ENCODE measurements around the gene RASGRP4.

The RASGRP4 gene

DNA sequence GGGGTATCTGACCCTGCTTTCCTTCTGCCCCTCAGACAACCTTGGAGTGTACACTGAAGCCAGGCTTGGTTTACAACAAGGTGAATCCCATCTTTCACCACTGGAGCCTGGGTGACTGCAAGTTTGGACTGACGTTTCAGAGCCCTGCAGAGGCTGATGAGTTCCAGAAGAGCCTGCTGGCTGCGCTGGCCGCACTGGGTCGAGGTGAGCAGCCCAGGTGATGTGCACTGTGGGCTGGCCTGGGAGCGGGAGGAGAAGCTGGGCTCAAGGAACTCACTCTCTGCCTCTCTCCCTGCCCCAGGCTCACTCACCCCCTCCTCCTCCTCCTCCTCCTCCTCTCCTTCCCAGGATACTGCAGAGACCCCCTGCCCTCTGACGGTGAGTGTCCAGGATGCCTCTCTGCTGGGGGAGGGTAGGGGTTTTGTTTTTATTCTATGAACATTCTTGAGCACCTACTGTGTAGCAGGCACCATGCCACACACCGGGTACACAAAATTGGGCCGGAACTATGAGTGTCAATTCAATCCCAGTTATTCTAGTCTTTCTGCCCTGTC is 34.0 kb downstream of the RASGRP4 start:
- no peak for DNase-seq (ENCODE audit: low read depth in 4 of 4, low spot score in 1 of 4)

DNA sequence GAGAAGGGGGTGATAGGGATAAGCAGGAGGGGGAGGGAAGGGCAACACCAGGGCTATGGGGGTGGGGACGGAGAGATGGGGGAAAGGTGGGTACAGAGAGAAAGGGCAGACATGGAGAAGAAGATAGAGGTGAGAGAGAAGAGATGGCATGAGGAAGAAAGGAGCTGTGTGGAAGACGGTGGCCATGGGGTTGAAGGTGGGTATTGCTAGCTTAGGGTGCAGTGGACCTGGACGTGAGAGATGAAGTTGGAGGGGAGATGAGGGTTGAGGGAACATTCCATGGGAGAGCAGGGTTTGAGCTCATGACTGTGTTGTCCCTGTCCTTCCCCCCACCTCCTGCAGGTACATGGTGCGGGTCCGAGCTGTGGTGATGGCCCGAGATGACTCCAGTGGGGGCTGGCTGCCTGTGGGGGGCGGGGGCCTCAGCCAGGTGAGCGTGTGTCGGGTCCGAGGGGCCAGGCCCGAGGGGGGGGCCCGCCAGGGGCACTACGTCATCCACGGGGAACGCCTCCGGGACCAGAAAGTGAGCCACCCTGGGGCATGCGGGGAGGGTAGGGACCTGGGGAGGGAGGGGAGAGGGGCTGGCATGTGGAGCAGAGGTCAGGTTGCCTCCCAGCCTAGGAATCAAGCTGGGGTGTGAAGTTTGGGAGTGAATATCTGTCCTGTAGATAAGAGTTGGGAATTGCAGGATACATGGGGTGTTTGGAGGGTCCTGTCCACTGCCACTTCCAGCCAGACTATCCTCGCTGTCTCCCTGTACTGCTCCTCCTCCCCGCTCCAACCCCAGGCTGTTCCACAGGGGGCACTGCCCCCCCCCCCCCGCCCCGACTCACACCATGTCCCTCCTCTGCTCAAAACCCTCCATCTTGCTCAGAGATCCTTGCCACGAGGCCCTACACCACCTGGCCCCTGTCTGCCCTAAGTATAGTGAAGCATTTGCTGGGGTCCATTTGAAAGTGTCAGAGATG is 35.8 kb downstream of the RASGRP4 start:
- DNase-seq (ENCODE audit: low read depth in 4 of 4, low spot score in 1 of 4), result no peak

DNA sequence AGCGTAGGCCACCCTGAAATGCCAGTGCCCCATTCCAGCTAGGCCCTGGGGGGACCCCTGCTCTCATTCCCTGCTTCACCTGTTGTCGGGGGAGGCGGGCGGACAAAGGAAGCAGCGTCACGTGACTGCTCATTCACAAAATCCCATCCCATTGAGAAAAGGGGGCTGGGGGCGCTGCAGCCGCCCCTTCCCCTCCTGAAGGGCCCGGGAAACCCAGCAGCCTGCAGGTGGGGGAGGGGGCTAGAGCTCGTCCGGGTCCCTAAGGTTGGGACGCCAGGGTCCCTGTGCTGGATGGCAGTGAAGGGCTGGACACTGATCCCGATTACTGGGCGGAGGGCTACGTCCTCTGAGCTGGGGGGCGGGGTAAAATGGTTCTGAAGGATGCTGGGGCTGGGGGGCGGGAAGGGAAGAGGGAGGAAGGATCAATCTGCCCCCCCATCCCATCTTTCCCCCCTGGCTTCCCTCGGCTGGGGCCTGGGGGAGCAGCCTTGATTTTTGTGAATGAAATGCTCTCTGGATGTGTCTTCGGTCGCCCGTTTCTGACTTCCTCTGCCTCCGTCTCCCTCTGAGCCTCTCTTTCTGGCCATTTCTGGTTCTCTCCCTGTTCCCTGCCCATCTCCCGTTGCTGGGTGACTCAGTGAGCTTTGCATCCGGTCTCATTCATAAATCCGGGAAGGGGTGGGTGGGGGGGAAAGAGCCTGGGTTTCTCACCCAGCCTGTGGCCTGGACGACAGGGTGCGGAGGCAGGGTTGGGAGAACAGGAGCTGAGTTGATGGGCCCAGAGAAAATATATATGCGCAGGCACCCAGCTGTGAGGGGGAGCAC is 36.7 kb downstream of the RASGRP4 start:
- no peak for DNase-seq (ENCODE audit: low read depth in 4 of 4, low spot score in 1 of 4)

DNA sequence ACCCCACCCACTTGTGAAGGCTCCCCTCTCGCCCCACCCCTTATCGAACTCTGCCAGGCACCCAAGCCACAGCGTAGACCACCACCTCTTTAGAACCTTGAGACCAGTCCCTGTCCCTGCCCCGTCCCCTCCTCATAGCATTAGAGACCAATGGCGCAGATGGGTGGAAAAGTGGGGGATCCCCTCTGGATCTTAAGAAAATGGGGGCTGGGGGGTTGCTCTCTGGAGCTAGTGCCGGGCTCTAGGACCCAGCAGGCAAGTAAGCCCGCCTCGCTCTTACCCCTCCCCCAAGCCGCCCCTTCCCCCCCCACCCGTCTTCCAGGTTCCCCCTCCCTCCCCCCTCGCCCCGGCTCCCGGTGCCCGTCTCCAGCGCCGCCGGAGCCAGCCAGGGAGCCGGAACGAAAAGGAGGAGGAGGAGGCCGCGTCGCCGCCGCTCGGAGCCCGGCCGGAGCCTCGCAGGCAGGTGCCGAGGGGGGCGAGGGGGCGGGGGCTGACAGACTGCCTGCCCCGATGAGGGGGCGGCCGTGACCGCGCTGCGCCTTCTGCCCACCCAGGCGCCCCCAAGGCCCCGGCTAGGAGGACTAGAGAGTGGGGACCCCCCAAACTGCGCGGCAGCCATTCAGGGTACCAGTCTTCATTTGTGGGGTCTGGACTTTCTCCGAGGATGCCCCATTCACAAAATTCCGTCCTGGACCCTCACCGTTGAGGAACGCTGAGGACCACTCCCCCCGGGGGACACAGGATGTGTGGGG is 37.5 kb downstream of the RASGRP4 start, which contains the start of gene SPRED3:
Gene SPRED3 (plus strand): TSS at position 349 of the 752 bp plus-strand sequence. CDS start 1,606 bp downstream, outside the sequence.
- DNase-seq (ENCODE audit: low read depth in 4 of 4, low spot score in 1 of 4), result no peak

DNA sequence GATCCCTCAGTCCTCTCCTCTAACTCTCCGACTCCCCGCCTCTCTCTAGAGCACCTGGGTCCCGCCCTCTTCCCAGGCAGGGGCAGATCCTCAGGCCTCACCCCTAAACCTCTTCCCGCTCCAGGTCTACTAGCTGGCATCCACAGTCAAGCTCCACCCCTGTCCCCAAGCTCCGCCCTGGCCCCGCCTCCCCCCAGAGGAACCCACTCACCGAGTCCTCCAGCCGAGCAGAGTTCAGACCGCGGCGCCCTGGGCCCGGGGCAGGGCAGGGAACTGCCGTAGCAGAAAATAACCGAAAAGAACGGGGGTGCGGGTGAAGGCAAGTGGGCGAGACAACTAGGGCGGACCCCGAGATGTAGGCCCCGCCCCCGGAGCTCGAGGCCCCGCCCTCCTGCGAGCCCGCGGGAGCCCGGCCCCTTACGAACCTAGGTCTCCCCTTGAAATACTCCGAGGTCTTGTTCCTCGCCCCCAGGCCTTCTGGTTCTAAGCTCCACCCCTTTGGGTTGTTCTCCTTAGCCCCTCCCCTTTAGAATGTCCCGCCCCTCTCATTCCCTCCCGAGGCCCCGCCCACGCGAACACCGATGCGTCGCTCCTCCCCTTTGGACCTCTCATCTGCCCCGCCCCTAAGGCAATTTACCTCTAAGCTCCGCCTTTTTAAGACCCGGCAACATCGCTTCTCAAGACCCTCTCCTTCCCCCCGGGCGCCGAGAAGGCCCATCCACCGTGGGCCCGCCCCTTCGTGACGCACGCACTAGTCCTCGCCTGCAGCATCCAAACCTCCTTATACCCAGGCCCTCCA is 38.3 kb downstream of the RASGRP4 start, which contains the start of gene GGN:
Gene GGN (minus strand): TSS at position 485 of the 799 bp plus-strand sequence. CDS start 773 bp downstream, outside the sequence.
- peak; percentile 65 to 71 (median 68) for DNase-seq (ENCODE audit: low read depth in 4 of 4, low spot score in 1 of 4)

DNA sequence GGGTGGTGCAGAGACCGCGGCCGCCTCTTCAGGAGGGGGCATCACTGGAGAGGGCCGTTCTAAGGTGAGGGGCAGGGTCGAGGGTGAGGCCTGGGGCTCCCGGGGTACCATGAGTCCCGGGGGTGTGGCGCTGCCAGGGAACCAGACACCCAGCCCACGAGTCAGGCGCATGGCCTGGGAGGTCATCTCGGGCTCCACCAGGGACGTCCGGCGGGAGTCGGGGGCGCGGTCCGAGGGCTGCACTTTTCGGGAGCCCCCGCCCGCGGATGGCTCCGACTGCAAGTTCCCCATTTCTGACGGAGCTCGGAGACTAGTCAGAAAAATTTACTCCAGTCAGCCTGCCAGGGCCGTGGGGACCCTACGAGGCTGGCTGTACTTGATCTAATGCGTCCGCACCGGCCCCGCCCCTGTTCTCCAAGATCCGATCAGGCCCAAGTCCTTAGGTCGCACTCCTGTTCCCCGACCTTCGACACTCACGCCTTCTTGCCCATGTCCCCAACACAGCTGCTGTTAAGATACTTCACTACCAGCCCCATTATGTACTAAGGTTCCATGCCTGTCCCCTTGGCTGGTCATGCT is 39.0 kb downstream of the RASGRP4 start:
- DNase-seq (ENCODE audit: low read depth in 4 of 4, low spot score in 1 of 4), result no peak

DNA sequence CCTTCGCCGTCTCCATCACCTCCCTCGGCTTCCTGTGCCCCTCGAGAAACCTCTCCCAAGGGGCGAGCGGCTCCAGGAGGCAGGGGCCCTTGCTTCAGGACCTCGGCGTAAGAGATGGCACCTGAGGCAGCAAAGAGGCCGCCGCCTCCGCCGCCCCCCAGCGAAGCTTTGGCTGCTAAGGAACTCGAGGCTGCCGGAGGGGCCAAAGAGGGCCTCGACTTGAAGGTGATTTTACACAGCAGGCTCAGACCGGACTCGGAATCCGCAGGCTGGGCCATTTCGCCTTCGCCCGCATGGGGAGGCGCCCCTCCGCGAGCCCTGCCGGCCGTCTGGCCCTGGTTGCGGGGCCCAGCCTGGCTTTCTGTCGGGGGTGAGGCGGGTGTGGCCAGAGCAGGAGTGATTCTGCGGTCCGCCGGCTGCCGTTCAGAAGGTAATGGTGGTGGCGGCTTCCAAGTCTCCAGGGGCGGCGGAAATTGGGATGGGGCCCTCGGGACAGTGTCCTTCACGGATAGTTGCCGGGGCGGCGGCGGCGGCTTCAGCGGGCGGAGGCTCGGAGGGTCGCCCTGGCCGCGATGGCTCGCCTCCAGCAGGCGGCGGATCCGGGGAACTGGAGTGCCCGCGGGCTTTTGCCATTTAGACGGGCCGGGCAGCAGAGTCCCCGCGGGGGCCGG is 39.6 kb downstream of the RASGRP4 start:
- DNase-seq (ENCODE audit: low read depth in 4 of 4, low spot score in 1 of 4), result no peak

DNA sequence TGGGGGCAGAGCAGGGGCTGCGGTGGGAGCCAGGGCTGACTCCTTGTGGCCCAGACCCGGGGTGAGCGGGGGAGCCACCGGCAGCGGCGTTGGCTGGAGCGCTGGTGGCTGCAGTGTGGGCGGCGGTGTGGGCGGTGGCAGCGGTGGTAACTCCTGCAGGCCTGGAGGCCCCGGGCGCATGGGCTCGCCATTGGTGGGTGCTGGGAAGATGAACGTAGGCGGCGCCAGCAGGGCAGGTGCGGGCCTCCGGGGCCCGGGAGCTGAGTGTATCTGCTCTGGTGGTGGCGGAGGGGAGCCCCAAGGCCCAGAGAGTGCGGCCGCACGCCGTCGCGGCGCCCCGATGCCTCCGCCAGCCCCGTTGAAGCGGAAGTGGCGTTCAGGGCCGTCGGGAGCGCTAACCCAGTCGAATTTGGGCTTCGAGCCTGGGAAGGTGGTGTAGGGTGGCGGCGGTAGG is 40.2 kb downstream of the RASGRP4 start:
- no peak for DNase-seq (ENCODE audit: low read depth in 4 of 4, low spot score in 1 of 4)

DNA sequence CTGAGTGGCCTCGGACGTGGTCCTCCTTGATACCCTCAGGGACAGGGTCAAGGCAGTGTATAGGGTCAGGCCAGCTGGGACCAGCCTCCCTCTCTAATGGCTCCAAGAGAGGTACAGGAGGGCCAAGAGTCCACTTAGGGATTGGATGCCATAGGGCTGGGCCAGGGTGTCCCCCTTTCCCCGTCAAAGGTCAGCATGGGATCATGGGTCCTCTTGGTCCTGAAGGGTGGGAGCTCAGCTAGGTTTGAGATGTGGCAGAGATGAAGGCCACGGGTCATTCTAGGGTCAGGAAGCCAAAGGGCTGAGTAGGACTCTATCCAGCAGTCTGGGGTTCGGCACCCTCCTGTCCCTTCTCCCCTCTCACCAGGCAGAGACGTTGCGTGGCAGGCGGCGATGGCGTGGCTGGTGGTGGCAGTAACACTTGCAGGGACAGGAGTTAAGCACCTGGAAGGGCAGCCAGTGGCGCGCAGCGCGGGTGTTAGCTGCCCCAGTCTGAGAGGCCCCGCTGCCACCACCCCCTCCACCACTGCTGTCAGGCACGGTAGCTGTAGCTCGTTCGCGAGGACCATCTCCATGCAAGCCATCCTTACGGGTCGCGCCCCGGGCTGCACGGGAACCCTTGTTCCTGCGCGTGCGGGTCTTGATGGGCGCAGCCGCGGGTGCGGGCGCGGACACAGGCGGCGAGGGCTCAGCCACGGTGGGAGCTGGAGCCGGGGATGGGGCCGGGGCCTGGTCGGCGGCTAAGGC is 40.8 kb downstream of the RASGRP4 start:
- DNase-seq (ENCODE audit: low read depth in 4 of 4, low spot score in 1 of 4), result no peak

DNA sequence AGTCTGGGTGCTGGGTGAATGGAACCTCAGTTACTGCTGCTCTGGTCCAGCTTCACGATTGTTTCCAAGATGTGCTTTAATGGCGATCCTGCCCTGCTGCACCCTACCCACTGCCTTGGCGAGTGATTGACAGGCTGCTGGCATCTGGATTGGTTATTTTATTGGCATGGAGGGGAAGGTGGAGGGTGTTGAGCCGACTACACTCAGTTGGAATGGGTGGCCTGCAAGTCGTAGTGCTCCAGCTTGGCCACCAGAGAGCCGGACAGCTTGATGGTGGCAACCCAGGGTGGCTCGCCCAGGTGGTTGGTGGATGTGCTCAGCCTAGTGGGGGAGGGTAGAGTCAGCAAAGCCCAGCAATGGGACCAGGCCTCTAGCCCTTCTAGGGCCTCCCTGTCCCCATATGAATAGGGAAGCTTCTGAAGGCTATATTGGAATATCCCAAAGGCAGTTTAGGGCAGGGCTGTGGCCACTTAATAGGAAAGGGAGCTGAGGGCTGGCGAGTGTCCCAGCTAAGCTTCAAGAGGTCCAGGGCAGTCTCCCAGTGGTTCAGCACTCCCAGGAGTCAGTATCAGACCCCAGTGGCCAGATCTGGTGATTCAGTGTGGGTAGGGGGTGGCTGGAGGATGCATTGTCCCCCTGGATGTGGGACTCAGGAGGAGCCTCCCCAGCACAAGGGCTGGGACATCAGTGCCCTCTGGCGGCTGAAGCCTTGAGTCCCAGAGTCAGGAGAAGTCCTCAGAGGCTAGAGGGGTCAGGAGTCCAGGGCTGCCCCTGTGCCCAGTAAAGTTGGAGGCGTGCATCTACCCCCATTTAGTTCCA is 41.6 kb downstream of the RASGRP4 start:
- DNase-seq (ENCODE audit: low read depth in 4 of 4, low spot score in 1 of 4), result no peak

DNA sequence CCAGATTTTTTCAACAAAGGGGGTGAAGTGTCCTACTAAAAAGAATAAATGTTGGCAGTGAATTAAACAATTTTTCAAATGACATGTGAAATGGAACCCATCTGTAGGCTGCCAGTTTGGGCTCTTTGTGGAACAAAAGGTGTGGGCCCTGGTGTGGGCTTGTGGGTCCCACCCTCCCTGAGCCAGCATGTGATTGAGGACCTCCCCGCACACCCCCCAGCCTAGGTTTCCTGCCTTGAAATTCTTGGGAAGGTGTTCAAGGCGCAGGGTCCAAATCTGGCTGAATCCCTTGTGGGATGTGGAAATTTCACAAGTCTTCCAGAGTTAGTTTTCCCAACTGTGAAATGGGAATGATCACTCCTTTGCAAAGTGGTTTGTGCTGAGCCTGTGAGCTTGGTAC is 42.3 kb downstream of the RASGRP4 start:
- no peak for DNase-seq (ENCODE audit: low read depth in 4 of 4, low spot score in 1 of 4)

DNA sequence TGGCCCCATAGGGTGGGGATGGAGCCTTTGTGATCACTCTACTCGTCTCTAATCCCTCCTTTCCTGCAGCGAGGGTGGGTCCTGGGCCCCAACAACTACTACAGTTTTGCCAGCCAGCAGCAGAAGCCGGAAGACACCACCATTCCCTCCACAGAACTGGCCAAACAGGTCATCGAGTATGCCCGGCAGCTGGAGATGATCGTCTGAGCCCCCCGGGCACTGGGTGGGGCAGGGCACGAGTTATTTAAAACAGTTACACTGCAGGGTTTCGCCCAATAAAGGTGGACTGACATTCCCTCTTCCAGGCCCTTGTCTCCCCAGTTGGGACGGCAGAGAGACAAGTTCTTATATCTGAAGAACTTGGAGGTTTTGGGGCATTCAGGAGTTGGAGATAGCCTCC is 42.8 kb downstream of the RASGRP4 start:
- no peak for DNase-seq (ENCODE audit: low read depth in 4 of 4, low spot score in 1 of 4)

DNA sequence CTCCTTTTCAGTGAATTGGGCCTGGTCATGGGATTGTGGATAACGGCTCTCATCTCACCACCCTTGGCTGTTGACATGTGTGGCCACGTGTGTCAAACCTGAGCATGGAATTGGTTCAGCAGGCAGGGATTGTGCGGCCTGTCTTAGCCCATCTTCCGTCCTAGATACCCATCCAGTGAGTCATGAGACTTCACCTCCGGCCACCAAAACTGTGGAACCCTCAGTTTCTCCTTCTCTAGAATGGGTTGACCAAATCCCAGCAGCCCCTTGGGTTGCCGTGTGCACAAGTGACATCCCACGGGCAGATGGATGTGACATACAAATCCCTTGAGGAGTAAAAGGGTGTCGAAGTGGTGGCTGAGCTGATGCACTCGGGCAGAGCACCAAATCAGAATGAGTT is 44.9 kb downstream of the RASGRP4 start:
- DNase-seq (ENCODE audit: low read depth in 4 of 4, low spot score in 1 of 4), result no peak

DNA sequence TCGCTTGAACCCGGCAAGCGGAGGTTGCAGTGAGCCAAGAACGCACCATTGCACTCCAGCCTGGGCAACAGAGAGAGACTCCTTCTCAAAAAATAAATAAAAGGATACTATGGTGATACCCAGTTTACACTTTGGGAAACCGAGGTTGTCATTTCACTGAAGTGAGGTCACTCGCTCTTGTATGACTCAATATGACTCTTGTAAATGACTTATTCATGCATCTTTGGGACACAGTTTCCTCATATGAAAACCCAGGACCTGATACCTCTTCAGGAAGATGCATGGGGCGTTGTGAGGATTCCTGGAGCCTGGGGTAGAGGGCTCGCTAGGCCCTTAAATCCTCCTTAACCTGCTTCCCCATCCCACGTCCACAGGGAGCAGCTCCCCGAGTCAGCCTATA is 47.2 kb downstream of the RASGRP4 start:
- no peak for DNase-seq (ENCODE audit: low read depth in 4 of 4, low spot score in 1 of 4)

DNA sequence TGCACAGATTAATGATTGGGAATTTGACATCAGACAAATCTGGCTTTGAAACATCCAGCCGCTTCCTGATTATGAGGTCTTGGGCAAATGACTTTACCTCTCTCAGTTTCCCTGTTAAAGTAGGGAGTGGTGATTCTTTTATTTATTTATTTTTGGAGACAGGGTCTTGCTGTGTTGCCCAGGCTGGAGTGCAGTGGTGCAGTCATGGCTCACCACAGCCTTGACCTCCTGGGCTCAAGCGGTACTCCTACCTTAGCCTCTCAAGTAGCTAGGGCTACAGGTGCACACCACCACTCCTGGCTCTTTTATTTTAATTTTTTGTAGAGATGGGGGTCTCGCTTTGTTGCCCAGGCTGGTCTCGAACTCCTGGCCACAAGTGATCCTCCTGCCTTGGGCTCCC is 49.0 kb downstream of the RASGRP4 start:
- DNase-seq (ENCODE audit: low read depth in 4 of 4, low spot score in 1 of 4), result no peak

DNA sequence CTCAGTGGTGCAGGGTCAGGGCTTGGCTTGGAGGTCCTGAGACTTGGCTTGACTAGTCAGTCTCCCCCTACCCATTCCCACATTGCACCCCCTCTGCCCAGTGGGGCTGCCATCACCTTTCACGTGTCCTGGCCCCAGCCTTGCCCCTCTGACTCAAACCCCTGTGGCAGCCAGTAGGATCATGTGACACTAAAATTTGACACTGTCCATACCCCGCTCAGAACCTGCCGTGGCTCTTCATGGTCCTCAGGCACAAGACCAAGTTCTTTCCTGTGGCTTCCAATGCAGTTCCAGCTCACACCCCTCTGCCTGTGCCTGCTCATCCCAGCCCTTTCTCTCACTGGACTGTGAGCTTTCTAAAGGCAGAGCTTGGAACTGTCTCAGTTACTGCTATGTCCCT is 49.4 kb downstream of the RASGRP4 start:
- DNase-seq (ENCODE audit: low read depth in 4 of 4, low spot score in 1 of 4), result no peak

DNA sequence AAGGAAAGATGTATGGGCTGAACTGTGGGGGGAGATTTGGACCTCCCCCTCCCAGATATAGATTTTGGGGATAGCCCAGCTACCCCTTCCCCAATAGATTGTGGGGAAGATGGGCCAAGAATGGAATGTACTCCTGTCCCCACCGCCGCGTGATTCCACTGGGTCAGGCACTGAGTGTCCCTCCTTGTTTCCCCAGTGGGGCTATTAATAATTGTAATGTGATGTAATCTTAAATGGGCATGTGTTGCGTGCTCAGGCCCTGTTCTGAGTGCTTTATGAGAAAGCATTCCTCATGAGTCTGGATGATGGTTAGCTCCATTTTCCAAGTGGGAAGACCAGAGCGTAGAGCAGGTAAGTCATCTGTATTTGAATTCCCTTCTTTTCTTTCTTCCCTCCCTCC is 50.3 kb downstream of the RASGRP4 start:
- DNase-seq (ENCODE audit: low read depth in 4 of 4, low spot score in 1 of 4), result no peak
